ENCODE data around the gene MGAT5.

GRCh38 chr2:134372611-134373131 lies 118.8 kb downstream of the MGAT5 start:
- TF ChIP-seq EZH2 (IDR thresholded peaks at IDR 0.05; ENCODE audit: borderline replicate concordance, low read length): no peak
- TF ChIP-seq, protein P1, sequence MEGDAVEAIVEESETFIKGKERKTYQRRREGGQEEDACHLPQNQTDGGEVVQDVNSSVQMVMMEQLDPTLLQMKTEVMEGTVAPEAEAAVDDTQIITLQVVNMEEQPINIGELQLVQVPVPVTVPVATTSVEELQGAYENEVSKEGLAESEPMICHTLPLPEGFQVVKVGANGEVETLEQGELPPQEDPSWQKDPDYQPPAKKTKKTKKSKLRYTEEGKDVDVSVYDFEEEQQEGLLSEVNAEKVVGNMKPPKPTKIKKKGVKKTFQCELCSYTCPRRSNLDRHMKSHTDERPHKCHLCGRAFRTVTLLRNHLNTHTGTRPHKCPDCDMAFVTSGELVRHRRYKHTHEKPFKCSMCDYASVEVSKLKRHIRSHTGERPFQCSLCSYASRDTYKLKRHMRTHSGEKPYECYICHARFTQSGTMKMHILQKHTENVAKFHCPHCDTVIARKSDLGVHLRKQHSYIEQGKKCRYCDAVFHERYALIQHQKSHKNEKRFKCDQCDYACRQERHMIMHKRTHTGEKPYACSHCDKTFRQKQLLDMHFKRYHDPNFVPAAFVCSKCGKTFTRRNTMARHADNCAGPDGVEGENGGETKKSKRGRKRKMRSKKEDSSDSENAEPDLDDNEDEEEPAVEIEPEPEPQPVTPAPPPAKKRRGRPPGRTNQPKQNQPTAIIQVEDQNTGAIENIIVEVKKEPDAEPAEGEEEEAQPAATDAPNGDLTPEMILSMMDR (IDR thresholded peaks at IDR 0.05; ENCODE audit: low read length): no peak
